ENCODE results near the gene MZF1.
A peak's percentile ranks its signal among the peaks of the same experiment; 100 is the strongest.

MZF1 gene

GRCh38 chr19:58538257-58539168 lies 34.6 kb downstream of the MZF1 start:
- peak in 1 of 6 experiments; percentile 49 for DNase-seq

GRCh38 chr19:58536852-58537798 lies 36.0 kb downstream of the MZF1 start:
- DNase-seq = no peak

GRCh38 chr19:58535857-58536256 lies 37.3 kb downstream of the MZF1 start:
- no peak for DNase-seq

DNA sequence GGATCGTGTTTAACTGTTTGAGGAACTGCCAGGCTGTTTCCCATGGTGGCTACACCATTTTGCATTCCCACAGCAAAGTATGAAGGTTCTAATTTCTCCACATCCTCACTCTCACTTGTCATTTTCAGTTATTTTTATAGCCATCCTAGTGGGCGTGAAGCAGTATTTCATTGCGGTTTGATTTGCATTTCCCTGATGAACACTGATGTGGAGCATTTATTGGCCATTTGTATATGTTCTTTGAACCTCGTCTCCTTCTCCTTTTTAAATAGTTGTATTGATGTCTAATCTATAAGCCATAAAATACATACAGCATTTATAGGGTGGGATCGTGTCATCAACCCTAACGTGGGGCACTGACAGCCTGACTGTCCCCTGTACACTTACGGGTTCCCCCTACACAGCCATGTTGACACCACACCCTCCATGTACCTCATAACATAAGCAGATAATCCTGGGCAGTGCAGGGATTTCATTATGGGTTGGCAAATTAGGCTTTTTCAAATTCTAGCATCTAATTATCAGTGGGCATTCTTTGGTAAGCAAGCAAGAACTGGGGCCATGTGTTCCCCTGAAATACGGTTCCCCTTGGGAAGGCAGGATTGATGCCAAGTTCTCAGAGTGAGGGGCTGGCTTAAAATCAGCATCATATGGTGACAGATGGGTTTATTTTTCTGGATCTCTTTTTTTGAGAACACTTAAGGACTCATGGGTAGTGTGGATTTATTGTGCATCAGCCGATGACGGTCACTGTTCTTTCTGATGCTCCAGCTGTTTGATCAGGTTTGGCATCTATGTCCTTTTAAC lies 41.9 kb downstream of the MZF1 start:
- DNase-seq = no peak

- no peak for DNase-seq
Observed at GRCh38 chr19:58529405-58529804, 43.7 kb downstream of the MZF1 start.

- no peak for DNase-seq
Observed at GRCh38 chr19:58522709-58523108, 50.4 kb downstream of the MZF1 start.

DNA sequence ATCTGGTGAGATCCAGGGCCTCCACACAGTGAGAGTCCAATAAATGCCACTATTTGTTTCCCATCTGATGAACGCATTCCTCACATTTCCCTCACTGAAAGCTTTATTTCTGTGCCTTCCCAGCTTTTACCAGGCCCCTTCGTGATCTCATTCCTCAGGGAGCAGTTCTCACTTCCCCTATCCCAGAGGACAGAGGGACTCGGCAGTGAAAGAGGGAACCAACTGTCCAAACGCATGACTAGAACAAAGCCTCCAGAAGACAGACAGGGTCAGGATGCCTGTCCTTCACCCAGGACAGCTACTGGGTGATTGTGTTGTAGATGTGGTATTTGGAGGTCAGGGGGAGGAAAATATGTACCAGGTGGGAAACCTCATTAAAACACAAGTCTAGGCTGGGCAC lies 51.5 kb downstream of the MZF1 start:
- DNase-seq = no peak

- no peak for DNase-seq
Observed at GRCh38 chr19:58520257-58520599, 52.9 kb downstream of the MZF1 start.

DNA sequence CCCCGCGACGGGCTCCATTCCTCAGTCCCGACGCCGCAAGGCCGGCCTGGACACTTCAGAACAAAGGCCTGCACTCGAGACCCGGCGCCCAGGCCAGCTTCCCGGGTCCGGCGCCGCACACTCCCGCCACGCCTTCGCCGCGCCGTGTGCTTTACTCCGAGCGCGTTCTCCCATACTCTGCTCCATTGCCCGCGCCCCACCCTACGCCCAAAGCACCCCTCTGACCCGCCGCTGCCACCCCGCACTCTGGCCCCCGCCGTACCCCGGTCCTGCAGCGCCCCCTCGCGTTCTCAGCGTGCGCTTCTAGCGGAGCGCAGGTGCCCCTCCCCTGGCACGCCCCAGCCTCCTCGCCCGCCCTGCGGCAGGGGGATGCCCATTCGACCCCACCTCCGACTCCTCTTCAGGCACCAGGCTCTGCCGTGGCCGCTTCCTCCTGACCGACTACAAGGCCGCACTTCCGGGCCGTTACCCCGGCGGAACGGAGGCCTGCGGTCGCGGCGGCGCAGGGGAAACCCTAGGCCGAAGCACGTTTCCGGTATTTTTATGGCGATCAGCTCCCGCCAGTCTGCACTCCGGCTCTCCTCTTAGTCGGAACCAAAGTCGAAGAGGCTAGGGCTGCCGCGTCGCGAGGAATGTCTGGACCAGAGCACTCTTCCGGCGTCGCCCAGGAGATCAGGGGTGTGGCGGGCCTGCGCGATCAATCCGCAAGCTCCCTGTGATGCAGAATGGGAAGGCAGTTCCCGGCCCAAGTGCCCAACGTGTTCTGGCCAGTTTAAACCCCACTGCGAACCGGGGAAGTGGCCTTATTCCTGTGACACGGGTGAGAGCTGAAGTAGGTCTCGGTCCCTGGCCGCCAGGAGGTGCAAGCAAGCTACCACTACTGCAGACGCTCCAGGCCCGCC lies 53.5 kb downstream of the MZF1 start, which contains the start of gene ZBTB45:
TSS of gene ZBTB45 (minus strand) at position 456 of the 902 bp plus-strand sequence. CDS start 2,137 bp downstream, outside the sequence.
- peak; percentile 79 to 95 (median 88) for DNase-seq

DNA sequence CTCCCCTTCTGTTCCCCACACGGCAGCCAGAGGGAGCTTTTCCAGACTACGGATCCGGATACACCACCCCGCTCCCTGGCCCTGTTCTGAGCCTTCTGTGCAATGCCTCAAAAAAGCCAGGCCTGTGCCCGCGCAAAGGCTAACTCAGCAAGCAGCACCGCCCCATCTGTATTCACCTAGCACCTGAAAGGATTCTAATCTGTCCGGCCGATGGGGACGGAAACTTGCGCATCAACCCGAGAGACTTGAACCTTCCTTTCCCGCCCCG lies 54.1 kb downstream of the MZF1 start:
- DNase-seq = peak; percentile 24 to 65 (median 48)

GRCh38 chr19:58518256-58519086 lies 54.7 kb downstream of the MZF1 start:
- DNase-seq = no peak

- no peak for DNase-seq
Observed at GRCh38 chr19:58516964-58517833, 55.9 kb downstream of the MZF1 start.

DNA sequence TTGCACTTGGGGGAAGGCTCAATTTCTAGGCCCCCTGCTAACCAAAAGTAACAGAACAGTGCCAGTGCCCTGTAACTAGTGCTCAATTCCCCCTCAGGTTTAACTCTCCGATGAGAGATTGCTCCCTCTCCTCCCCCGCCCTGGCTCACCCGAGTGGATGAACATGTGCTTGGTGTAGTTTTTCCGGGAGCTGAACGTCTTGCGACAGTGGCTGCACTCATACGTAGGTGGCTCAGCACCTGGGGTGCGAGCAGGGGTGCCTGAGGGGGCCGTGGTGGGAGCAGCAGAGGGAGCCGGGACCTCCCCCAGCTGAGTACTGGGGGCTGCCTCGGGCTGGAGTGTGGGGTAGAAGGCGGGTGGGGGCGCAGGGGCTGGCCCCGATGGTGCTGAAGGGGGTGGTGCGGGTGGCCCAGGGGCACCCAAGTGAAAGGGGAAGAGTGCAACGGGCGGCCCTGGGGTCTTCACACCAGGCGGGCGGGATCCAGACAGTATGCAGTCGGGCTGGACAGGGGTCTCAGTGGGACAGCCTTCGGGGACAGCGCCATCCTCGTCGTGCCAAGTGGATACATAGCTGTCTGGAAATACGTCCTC lies 56.8 kb downstream of the MZF1 start:
- DNase-seq = no peak

DNA sequence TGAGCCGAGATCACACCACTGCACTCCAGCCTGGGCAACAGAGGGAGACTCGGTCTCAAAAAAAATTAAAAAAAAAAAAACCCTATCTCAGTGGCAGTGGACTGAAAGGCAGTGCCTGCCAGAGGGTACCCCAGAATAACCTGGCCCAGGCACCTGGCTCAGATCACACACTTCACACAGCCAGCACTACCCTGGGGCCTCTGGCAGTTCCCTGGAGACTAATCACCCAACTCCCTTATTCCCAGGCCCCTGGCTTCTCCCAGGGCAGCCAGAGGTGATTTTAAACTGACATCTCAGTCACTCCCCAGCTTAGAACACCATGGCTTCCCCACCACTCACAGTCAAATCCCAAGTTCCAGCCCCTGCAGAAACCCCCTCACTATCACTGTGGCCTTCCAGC lies 57.9 kb downstream of the MZF1 start:
- no peak for DNase-seq

DNA sequence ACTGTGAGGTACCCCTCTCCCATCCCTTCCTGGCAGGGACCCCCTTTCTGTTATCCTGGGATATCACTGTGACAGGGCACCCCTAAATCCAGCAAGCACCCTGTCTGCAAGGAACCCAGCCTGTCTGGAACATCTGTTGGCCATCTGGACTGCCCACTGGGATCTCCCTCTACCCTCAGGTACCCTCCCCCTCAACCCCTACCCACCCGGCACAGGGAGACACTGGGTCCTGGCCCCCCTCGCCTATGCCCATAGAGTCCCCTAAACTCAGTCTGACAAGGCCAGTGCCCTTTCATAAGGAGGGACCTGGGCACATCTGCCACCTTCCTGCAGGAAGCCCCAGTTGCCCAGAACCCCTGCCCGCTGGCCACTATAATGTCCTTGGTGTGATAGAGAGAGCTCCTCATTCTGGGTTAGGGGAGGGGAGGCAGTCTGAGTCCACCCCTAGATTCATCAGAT lies 58.5 kb downstream of the MZF1 start:
- DNase-seq = no peak

DNA sequence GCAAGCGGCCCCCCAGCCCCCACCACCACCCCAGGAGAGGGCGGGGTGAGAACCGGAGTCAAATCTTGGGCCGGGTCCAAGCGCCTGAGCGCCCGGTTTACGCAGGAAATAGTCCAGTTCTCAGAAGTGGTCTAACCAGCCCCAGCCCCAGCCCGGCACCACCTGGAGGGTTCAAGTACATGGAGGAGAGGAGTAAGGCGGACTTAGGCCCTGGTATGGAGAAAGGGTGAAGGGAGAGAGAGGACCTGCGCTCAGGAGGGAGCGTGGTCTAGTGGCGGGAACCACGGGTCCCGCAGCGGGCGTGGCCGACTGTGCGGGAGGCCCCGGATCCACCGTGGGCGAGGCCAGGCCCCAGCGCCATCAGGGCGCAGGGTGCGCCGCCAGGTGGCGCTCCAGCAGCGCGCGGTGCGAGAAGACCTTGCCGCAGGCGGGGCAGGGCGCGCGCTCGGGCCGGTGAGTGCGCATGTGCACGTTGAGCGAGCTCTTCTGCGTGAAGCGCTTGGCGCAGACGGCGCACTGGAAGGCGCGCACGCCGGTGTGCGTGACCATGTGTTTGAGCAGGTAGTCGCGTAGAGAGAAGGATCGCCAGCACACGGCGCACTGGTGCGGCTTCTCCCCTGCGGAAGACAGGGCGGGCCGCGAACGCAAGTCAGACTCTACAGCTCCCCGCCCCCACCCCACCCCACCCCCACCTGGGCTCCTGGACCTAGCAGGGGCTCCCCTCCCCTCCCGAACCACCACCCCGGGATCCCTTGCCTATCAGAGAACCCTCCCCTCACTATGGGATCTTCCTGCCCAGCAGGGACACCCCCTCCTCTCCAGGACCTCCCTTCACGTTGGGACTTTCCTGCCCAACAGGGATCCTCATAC lies 59.2 kb downstream of the MZF1 start:
- peak; percentile 86 to 94 (median 90) for DNase-seq

DNA sequence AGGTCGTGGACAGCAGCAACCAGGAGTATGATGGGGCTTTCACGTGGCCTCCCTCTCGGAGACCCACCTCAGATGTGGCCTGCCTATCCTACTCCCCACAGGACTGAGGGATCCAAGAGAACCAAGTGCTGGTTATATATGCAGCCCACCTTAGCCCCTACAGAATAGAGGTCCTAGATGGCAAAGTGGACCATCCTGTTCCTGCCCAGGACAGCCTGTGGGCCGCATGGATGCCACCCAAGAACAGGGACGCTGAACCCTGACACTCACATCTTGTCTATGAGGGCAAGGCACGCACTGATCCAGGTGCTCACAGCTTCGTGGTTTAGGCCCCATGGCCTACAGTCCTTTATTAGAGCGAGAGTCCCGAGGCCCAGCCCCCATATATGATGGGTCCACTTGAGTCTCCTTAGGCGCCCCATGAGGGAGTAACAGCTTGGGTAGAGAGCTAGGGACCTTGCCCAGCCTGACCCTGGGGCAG lies 59.9 kb downstream of the MZF1 start:
- no peak for DNase-seq

Measured in stimulated activated naive CD4-positive, alpha-beta T cell (primary cell).